WTC11 (cell line): Measurements from ENCODE around the gene MFSD11. TPM values are rescaled to one million over a fixed set of nuclear protein-coding genes. Genes with fewer than 3 reads are reported as not detected.

Experiments
- EMX1 ChIP-seq: fragments of 250-450 bp; sonication (Bioruptor Pico); IDR thresholded peaks from 2 replicates; pipeline ENCODE4 v1.8.0; 2021; ENCODE audit warnings: mild to moderate bottlenecking
- GABPB1 ChIP-seq: sonication (generic); formaldehyde crosslinking; IDR thresholded peaks from 2 replicates; pipeline ENCODE4 v1.8.1; 2023; ENCODE audit warnings: mild to moderate bottlenecking, missing genetic modification reagents
- KAT7 ChIP-seq: sonication (generic); formaldehyde crosslinking; IDR thresholded peaks from 2 replicates; pipeline ENCODE4 v1.8.1; 2023; ENCODE audit warnings: missing genetic modification reagents, mild to moderate bottlenecking, borderline replicate concordance
- MYBL2 ChIP-seq: sonication (generic); formaldehyde crosslinking; IDR thresholded peaks from 2 replicates; pipeline ENCODE4 v1.8.1; 2023; ENCODE audit warnings: mild to moderate bottlenecking, moderate library complexity, missing genetic modification reagents
- NFE2L1 ChIP-seq: sonication (generic); formaldehyde crosslinking; IDR thresholded peaks from 2 replicates; pipeline ENCODE4 v1.8.1; 2023; ENCODE audit warnings: missing genetic modification reagents
- NFYB ChIP-seq: sonication (generic); formaldehyde crosslinking; conservative IDR thresholded peaks from 2 replicates; pipeline ENCODE4 v1.8.0; 2022; ENCODE audit warnings: low read depth, missing genetic modification reagents
- NR1H2 ChIP-seq: sonication (generic); formaldehyde crosslinking; IDR thresholded peaks from 2 replicates; pipeline ENCODE4 v1.9.0; 2021; ENCODE audit warnings: mild to moderate bottlenecking, moderate library complexity, missing genetic modification reagents
- ZNF219 ChIP-seq: sonication (generic); formaldehyde crosslinking; IDR thresholded peaks from 2 replicates; pipeline ENCODE4 v1.8.0; 2023; ENCODE audit warnings: missing genetic modification reagents, mild to moderate bottlenecking, borderline replicate concordance
- ZNF396 ChIP-seq: fragments of 250-450 bp; sonication (Bioruptor Pico); IDR thresholded peaks from 2 replicates; pipeline ENCODE4 v1.8.0; 2021; ENCODE audit warnings: mild to moderate bottlenecking, moderate library complexity, borderline replicate concordance
- ZNF671 ChIP-seq: fragments of 250-450 bp; sonication (Bioruptor Pico); IDR thresholded peaks from 2 replicates; pipeline ENCODE4 v1.8.0; 2021; ENCODE audit warnings: mild to moderate bottlenecking
- total RNA-seq: library from RNA; stranded (reverse); gene quantifications from 3 replicates; pipeline ENCODE4 v1.2.3, GENCODE V29; 2021
- TF ChIP-seq, protein P1 (sequence below): sonication (generic); formaldehyde crosslinking; conservative IDR thresholded peaks from 2 replicates; pipeline ENCODE4 v1.8.1; 2023; ENCODE audit warnings: mild to moderate bottlenecking, low read depth, missing genetic modification reagents, moderate library complexity
- TF ChIP-seq, protein P2 (sequence below): sonication (generic); formaldehyde crosslinking; IDR thresholded peaks from 2 replicates; pipeline ENCODE4 v1.8.0; 2023; ENCODE audit warnings: mild to moderate bottlenecking, missing genetic modification reagents
- TF ChIP-seq, protein P3 (sequence below): sonication (generic); formaldehyde crosslinking; IDR thresholded peaks from 2 replicates; pipeline ENCODE4 v1.8.1; 2023; ENCODE audit warnings: mild to moderate bottlenecking, missing genetic modification reagents, moderate library complexity
- TF ChIP-seq, protein P4 (sequence below): fragments of 250-450 bp; sonication (Bioruptor Pico); IDR thresholded peaks from 2 replicates; pipeline ENCODE4 v2.1.2; 2022; ENCODE audit warnings: mild to moderate bottlenecking, moderate library complexity
- TF ChIP-seq, protein P5 (sequence below): sonication (generic); formaldehyde crosslinking; IDR thresholded peaks from 2 replicates; pipeline ENCODE4 v1.8.0; 2022; ENCODE audit warnings: missing genetic modification reagents
- TF ChIP-seq, protein P6 (sequence below): sonication (generic); formaldehyde crosslinking; IDR thresholded peaks from 2 replicates; pipeline ENCODE4 v1.8.0; 2022; ENCODE audit warnings: mild to moderate bottlenecking, missing genetic modification reagents
- TF ChIP-seq, protein P7 (sequence below): sonication (generic); formaldehyde crosslinking; conservative IDR thresholded peaks from 2 replicates; pipeline ENCODE4 v1.8.1; 2022; ENCODE audit warnings: mild to moderate bottlenecking, missing genetic modification reagents

MFSD11 gene
- total RNA-seq, 1 experiment from 2014 or later: 16.6 TPM

DNA sequence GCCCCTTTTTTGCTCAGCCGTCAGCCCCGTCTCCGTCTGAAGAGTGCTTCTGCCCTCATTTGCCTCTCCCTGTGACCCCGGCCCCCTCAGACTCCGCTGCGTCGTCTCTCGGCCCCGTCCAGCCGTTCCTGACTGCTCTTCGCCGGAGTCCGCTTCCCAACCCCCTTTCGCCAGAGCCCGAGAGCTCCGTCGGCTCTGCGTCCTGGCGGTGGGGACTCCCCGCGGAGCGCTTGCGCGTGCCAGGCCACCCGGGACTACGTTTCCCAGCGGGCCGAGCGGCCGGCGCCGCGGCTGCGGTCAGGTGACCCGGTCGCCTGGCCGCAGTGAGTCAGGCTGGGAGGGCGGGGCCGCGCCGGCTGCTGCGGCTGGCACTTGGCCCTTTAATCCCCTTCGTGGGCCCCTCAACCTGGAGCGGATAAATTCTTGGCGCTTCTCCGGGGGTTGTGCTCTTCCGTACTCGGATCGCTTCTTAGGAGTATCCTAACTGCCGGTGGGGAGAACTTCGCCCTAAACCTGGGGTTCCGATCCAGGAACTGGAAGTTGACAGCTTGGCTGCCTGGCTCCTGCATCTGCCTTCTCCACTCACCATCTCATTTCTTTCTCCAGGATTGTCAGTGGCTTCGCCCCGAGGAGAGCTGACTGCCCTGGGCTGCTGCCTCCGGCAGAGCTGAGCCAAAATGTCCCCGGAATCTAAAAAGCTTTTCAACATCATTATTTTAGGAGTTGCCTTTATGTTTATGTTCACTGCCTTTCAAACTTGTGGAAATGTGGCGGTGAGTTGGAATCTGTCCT lies at the start of gene MFSD11 (continued):
- TF ChIP-seq, protein P1, sequence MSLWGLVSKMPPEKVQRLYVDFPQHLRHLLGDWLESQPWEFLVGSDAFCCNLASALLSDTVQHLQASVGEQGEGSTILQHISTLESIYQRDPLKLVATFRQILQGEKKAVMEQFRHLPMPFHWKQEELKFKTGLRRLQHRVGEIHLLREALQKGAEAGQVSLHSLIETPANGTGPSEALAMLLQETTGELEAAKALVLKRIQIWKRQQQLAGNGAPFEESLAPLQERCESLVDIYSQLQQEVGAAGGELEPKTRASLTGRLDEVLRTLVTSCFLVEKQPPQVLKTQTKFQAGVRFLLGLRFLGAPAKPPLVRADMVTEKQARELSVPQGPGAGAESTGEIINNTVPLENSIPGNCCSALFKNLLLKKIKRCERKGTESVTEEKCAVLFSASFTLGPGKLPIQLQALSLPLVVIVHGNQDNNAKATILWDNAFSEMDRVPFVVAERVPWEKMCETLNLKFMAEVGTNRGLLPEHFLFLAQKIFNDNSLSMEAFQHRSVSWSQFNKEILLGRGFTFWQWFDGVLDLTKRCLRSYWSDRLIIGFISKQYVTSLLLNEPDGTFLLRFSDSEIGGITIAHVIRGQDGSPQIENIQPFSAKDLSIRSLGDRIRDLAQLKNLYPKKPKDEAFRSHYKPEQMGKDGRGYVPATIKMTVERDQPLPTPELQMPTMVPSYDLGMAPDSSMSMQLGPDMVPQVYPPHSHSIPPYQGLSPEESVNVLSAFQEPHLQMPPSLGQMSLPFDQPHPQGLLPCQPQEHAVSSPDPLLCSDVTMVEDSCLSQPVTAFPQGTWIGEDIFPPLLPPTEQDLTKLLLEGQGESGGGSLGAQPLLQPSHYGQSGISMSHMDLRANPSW (CRISPR knock-in tag): no peak
- TF ChIP-seq ZNF219: no peak
- TF ChIP-seq, protein P2, sequence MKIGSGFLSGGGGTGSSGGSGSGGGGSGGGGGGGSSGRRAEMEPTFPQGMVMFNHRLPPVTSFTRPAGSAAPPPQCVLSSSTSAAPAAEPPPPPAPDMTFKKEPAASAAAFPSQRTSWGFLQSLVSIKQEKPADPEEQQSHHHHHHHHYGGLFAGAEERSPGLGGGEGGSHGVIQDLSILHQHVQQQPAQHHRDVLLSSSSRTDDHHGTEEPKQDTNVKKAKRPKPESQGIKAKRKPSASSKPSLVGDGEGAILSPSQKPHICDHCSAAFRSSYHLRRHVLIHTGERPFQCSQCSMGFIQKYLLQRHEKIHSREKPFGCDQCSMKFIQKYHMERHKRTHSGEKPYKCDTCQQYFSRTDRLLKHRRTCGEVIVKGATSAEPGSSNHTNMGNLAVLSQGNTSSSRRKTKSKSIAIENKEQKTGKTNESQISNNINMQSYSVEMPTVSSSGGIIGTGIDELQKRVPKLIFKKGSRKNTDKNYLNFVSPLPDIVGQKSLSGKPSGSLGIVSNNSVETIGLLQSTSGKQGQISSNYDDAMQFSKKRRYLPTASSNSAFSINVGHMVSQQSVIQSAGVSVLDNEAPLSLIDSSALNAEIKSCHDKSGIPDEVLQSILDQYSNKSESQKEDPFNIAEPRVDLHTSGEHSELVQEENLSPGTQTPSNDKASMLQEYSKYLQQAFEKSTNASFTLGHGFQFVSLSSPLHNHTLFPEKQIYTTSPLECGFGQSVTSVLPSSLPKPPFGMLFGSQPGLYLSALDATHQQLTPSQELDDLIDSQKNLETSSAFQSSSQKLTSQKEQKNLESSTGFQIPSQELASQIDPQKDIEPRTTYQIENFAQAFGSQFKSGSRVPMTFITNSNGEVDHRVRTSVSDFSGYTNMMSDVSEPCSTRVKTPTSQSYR (CRISPR knock-in tag): no peak
- TF ChIP-seq MYBL2: no peak; the same call in 1 of the 2 replicates
- TF ChIP-seq, protein P3, sequence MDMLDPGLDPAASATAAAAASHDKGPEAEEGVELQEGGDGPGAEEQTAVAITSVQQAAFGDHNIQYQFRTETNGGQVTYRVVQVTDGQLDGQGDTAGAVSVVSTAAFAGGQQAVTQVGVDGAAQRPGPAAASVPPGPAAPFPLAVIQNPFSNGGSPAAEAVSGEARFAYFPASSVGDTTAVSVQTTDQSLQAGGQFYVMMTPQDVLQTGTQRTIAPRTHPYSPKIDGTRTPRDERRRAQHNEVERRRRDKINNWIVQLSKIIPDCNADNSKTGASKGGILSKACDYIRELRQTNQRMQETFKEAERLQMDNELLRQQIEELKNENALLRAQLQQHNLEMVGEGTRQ: peak; percentile 98
- TF ChIP-seq KAT7 (CRISPR knock-in tag): no peak
- TF ChIP-seq, protein P4, sequence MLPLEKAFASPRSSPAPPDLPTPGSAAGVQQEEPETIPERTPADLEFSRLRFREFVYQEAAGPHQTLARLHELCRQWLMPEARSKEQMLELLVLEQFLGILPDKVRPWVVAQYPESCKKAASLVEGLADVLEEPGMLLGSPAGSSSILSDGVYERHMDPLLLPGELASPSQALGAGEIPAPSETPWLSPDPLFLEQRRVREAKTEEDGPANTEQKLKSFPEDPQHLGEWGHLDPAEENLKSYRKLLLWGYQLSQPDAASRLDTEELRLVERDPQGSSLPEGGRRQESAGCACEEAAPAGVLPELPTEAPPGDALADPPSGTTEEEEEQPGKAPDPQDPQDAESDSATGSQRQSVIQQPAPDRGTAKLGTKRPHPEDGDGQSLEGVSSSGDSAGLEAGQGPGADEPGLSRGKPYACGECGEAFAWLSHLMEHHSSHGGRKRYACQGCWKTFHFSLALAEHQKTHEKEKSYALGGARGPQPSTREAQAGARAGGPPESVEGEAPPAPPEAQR (CRISPR knock-in tag): no peak
- TF ChIP-seq EMX1 (CRISPR knock-in tag): no peak
- TF ChIP-seq, protein P5, sequence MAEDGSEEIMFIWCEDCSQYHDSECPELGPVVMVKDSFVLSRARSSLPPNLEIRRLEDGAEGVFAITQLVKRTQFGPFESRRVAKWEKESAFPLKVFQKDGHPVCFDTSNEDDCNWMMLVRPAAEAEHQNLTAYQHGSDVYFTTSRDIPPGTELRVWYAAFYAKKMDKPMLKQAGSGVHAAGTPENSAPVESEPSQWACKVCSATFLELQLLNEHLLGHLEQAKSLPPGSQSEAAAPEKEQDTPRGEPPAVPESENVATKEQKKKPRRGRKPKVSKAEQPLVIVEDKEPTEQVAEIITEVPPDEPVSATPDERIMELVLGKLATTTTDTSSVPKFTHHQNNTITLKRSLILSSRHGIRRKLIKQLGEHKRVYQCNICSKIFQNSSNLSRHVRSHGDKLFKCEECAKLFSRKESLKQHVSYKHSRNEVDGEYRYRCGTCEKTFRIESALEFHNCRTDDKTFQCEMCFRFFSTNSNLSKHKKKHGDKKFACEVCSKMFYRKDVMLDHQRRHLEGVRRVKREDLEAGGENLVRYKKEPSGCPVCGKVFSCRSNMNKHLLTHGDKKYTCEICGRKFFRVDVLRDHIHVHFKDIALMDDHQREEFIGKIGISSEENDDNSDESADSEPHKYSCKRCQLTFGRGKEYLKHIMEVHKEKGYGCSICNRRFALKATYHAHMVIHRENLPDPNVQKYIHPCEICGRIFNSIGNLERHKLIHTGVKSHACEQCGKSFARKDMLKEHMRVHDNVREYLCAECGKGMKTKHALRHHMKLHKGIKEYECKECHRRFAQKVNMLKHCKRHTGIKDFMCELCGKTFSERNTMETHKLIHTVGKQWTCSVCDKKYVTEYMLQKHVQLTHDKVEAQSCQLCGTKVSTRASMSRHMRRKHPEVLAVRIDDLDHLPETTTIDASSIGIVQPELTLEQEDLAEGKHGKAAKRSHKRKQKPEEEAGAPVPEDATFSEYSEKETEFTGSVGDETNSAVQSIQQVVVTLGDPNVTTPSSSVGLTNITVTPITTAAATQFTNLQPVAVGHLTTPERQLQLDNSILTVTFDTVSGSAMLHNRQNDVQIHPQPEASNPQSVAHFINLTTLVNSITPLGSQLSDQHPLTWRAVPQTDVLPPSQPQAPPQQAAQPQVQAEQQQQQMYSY: 0 out of 2 replicates have a peak, but pooled peaks have one; percentile 16
- TF ChIP-seq, protein P6, sequence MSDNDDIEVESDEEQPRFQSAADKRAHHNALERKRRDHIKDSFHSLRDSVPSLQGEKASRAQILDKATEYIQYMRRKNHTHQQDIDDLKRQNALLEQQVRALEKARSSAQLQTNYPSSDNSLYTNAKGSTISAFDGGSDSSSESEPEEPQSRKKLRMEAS (CRISPR knock-in tag): peak; percentile 82
- TF ChIP-seq NR1H2 (CRISPR knock-in tag): no peak
- TF ChIP-seq ZNF396 (CRISPR knock-in tag): no peak
- TF ChIP-seq NFE2L1 (CRISPR knock-in tag): peak; percentile 12; the same call in 1 of the 2 replicates
- no peak for TF ChIP-seq ZNF671 (CRISPR knock-in tag)
- no peak; the same call in 1 of the 2 replicates for TF ChIP-seq GABPB1 (CRISPR knock-in tag)
- TF ChIP-seq NFYB (CRISPR knock-in tag): no peak
- TF ChIP-seq, protein P7, sequence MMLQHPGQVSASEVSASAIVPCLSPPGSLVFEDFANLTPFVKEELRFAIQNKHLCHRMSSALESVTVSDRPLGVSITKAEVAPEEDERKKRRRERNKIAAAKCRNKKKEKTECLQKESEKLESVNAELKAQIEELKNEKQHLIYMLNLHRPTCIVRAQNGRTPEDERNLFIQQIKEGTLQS (CRISPR knock-in tag): no peak
